GM21447 (cell line): ENCODE measurements around the gene HECTD1.
"Not testable (repeated sequence)": the region's sequence is repeated elsewhere in the genome, so short reads cannot be mapped to it uniquely, and the experiment has no call there.

Experiments used
- ATAC-seq: cut with Tn5 transposase; IDR thresholded peaks from one replicate; pipeline ENCODE4 v1.9.1; 2021; ENCODE audit not compliant: unreplicated experiment

HECTD1 gene

GRCh38 chr14:31229009-31229408 is 21.4 kb upstream of the HECTD1 start:
- peak; percentile 83 for ATAC-seq

- ATAC-seq, result no peak
Measured at GRCh38 chr14:31228533-31228932, 20.9 kb upstream of the HECTD1 start.

GRCh38 chr14:31224808-31225207 is 17.2 kb upstream of the HECTD1 start:
- ATAC-seq, result no peak

GRCh38 chr14:31223331-31223730 is 15.7 kb upstream of the HECTD1 start:
- no peak for ATAC-seq

DNA sequence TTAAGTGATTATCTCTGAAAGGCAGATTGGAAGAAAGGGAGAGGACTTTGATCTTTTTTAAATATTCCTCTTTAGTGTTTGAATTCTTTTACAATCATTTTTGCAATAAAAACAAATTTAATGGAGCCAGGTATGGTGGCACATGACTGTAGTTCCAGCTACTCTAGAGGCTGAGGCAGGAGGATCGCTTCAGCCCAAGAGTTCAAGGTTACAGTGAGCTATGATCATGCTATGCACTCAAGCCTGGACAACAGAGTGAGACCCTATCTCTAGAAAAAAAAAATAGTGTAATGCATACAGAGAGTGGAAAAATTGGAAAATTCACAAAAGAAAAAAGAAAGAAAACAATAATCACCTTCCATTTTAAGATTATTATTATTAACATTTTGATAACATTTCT is 15.2 kb upstream of the HECTD1 start:
- ATAC-seq, result no peak

GRCh38 chr14:31221266-31221665 is 13.7 kb upstream of the HECTD1 start:
- no peak for ATAC-seq

GRCh38 chr14:31219169-31219568 is 11.6 kb upstream of the HECTD1 start:
- ATAC-seq, result no peak

DNA sequence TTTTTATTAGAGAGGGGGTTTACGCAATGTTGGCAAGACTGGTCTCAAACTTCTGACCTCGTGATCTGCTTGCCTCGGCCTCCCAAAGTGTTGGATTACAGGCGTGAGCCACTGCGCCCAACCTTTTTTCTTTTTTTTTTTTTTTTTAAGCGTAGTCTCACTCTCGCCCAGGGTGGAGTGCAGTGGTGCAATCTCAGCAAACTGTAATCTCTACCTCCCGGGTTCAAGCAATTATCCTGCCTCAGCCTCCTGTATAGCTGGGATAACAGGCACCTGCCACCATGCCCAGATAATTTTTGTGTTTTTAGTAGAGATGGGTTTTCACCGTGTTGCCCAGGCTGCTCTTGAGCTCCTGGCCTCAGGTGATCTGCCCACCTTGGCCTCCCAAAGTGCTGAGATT is 8.8 kb upstream of the HECTD1 start:
- ATAC-seq, result no peak

DNA sequence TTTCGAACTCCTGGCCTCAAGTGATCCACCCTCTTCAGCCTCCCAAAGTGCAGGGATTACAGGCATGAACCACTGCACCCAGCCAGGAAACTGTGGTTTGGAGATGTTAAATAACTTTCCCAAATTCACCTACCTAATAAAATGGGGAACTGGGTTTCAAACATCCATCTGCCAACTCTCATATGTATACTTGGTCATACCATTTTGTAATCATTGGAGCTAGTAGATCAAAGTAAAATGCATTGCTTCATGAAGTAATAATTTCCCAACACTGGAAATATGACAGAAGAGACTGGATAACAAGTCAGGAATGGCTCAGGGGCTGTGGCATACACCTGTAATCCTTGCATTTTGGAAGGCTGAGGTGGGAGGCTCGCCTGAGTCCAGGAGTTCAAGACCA is 5.3 kb upstream of the HECTD1 start:
- no peak for ATAC-seq

GRCh38 chr14:31209605-31210004 is 2.0 kb upstream of the HECTD1 start:
- ATAC-seq, result no peak

DNA sequence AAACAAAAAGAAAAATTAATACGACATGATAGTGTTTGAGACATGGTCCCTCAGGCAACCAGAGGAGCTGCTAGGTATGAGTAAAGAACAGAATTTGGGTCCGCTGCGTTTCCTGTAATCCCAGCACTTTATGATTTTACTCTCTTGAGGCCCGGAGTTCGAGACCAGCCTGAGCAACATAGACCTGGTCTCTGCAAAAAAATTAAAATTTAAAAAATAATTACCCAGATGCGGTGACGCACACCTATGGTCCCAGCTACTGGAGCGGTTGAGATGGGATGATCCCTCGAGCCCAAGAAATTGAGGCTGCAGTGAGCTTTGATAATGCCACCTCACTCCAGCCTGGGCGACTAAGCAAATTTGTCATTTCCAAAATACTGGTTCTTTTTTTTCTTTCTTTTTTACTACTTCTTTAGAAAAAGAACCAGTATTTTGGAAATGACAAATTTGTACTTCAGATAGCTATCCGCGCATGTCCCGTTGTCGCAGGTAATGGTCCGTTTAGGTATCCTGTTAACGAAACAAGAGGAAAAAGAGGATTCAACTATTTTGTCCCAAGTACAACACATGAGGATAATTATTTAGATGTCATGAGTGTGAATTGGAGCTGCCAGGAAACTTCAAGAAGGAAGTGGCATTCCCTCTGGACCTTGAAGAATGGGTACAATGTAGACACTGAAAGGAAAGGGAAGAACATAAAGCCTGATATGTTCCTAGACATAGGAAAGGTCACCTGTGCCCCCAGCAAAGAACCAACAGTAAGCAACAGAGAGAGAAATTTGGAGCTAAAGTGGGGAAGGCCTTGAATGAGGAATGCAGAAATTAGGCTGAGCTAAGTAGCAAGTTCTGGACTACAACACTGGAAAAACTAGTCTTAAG is 1.2 kb upstream of the HECTD1 start:
- no peak for ATAC-seq

GRCh38 chr14:31207287-31207754 is 272 bp downstream of the HECTD1 start:
- peak; percentile 40 for ATAC-seq

DNA sequence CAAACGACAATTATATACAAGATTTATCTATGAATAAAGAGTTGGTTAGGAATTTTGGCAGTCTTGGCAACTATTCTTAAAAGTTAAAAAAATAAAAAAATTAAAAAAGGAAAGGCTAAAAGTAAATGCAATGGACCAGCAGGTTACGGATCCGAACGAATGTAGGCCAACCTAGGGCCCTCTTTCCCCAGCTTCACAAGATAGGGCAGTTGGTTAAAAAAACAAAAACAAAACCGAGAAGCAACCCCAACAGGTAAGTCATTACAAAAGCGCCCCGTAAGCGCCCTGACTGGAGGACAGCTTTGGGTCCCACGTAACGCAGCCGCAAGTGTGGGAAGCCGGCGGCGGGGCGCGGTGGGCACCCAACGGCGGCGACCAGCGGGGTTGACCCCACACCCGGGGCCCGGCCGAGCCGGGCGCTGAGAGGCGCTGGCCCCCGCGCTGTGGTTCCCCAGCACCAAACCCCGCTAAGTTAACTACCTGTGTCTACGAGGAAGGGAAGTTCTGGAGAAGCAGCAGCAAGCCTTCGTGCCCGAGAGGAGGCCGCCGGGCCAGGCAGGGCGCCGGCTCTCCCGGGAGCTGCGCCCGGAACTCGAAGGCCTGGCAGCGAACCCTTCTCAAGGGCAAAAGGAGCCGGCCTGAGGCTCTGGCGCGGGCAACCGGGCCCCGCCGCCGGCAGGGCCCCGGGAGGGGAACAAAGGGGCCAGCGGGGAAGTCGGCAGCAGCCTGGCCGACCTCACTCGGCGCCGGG is 882 bp downstream of the HECTD1 start:
- ATAC-seq, result peak; percentile 14

- no peak for ATAC-seq
Measured at GRCh38 chr14:31205681-31206535, 1.7 kb downstream of the HECTD1 start.

DNA sequence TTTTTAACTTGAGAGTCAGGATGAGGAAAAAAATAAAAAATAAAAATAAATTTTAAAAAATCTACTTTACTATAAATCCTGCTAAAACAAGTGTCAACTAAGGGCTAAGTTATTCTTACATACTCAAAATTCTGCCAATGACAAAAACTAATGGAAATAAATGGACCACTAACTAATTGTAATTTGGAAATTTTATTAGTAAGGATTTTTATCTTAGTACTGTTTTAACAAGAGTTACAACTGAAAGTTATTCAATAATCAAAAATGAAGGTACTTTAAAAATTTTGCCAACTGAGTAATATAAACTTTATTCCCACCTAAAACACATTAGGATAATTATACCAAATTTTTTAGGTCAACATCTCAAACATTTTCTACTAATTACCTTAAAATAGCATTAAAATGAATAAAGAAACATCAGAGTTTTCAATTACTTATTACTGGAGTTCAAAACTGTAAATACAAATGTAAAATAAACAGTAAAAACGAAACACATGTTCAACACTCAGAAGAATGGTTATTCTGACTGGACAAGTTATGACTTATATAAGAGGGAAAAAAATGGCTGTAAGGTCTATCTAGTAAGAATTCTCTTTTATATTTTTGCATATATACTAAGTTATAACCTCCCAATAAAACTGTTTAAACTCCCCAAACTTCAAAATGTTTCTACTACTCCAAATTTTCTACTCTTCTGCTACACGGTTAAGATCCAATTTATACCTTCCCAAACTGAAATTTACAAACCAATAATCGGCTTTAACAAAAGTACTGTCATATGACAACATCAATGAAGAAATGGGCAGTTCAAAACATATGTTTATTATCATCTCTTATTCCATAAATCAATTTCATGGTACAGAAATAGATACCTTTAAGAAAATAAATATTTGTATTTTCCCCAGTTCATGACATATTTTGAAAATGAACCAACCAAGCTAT is 2.7 kb downstream of the HECTD1 start:
- ATAC-seq, result no peak

DNA sequence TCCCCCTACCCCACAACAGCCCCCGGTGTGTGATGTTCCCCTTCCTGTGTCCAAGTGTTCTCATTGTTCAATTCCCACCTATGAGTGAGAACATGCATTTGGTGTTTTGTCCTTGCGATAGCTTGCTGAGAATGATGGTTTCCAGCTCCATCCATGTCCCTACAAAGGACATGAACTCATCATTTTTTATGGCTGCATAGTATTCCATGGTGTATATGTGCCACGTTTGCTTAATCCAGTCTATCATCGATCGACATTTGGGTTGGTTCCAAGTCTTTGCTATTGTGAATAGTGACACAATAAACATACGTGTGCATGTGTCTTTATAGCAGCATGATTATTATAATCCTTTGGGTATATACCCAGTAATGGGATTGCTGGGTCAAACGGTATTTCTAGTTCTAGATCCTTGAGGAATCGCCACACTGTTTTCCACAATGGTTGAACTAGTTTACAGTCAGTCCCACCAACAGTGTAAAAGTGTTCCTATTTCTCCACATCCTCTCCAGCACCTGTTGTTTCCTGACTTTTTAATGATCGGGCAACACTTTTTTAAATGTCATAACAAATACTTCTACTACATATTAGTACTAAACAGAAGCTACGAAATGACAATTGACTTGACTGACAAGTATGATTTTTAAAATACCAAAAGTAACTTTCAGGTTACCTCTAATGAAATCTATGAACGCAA is 3.5 kb downstream of the HECTD1 start:
- ATAC-seq, result not testable (repeated sequence)

GRCh38 chr14:31203414-31203742 is 4.2 kb downstream of the HECTD1 start:
- no peak for ATAC-seq

DNA sequence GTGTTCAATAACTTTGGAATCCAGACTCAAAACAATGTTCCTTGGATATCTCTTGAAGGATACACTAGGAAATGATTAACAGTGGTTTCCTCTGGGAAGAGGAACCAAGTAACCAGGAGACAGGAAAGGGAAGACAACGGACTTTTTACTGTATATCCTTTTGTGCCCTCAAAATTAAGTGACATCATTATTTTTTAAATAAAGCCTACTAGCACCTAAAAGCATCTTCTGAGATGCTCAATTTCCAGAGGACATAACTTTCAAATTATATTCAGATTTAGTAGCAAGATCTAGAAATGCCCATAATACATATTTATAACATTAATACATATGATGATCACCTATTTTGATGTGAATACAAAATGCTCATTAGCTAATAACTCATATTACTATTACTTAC is 6.5 kb downstream of the HECTD1 start:
- ATAC-seq, result no peak

DNA sequence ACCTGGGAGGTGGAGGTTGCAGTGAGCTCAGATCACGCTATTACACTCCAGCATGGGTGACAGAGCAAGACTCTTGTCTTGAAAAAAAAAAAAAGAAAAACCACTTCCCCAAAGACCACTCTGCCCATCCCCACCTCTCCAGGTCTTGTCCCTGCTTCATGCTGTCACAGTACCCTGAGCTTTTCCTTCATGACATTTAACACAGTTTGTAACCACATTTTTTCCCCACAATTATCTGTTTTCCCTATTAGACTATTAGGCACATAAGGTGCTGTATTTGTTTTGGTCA is 6.9 kb downstream of the HECTD1 start:
- ATAC-seq, result no peak

- no peak for ATAC-seq
Measured at GRCh38 chr14:31197671-31198070, 9.9 kb downstream of the HECTD1 start.
